Upper lobe of left lung (tissue), 6 donors: ENCODE data around the gene DVL2. TPM values are rescaled to one million over a fixed set of nuclear protein-coding genes. Genes with fewer than 3 reads are reported as not detected.
A peak's percentile ranks its signal among the peaks of the same experiment; 100 is the strongest.
"Not testable (repeated sequence)": the region's sequence is repeated elsewhere in the genome, so short reads cannot be mapped to it uniquely, and the experiment has no call there.

Experiments
- ATAC-seq, 2 donors: fragments of 200-7000 bp; cut with Tn5 transposase; one replicate each; pipeline ENCODE4 v1.9.1; 2022; ENCODE audit warnings: mild to moderate bottlenecking in 2 of 2, moderate library complexity in 2 of 2; ENCODE audit not compliant: low FRiP score in 2 of 2
- DNase-seq, 2 donors: peaks; one replicate each; pipeline ENCODE4 v3.0.0-alpha.2; 2019 to 2020
- H3K27ac ChIP-seq, 4 donors: fragments of 200-600 bp; sonication (generic); one replicate each; pipeline ENCODE4 v1.5.1; 2016 to 2019
- H3K27me3 ChIP-seq, 4 donors: fragments of 200-600 bp; sonication (generic); one replicate each; pipeline ENCODE4 v1.5.1; 2017 to 2019
- H3K36me3 ChIP-seq, 4 donors: fragments of 200-600 bp; sonication (generic); one replicate each; pipeline ENCODE4 v1.5.1; 2016 to 2019
- H3K4me1 ChIP-seq, 4 donors: fragments of 200-600 bp; sonication (generic); one replicate each; pipeline ENCODE4 v1.5.1; 2018 to 2019
- H3K4me3 ChIP-seq, 4 donors: fragments of 200-600 bp; sonication (generic); one replicate each; pipeline ENCODE4 v1.5.1; 2017 to 2019; ENCODE audit warnings: mild to moderate bottlenecking in 2 of 4, moderate library complexity in 1 of 4
- H3K9me3 ChIP-seq, 4 donors: fragments of 200-600 bp; sonication (generic); one replicate each; pipeline ENCODE4 v1.5.1; 2018 to 2019
- EP300 ChIP-seq, 4 donors: sonication (generic); formaldehyde crosslinking; IDR thresholded peaks; one replicate each; pipeline ENCODE4 v1.5.1; 2017; ENCODE audit warnings: antibody characterized with exemption in 4 of 4, control low read depth in 2 of 4
- POLR2A ChIP-seq, 4 donors: fragments of 450-650 bp; IDR thresholded peaks; one replicate each; pipeline ENCODE4 v1.5.1; 2016 to 2017; ENCODE audit warnings: antibody characterized with exemption in 4 of 4, mild to moderate bottlenecking in 2 of 4
- POLR2AphosphoS5 ChIP-seq, 2 donors: sonication (generic); formaldehyde crosslinking; IDR thresholded peaks; one replicate each; pipeline ENCODE4 v1.5.1; 2017; ENCODE audit warnings: antibody characterized with exemption in 2 of 2
- WGBS, 2 donors: methylation state at CpG; one replicate each; pipeline ENCODE4 v1.1.5; 2017 to 2018; 5-methylcytosine and 5-hydroxymethylcytosine counted together
- total RNA-seq, 6 donors: library from RNA; depleted of rRNA in 4 of 6; stranded (reverse); fragments of >200 nt in 4 of 6; gene quantifications; one replicate each; pipeline versions ENCODE4 v1.1.0 to v1.2.1, GENCODE V29; 2016 to 2021
- TF ChIP-seq, protein P1 (sequence below), 6 experiments: fragments of 450-650 bp in 4 of 6; fragments of 200-600 bp in 2 of 6; sonication (generic) in 2 of 6; IDR thresholded peaks; one replicate each; pipeline ENCODE4 v1.5.1; 2016 to 2019; ENCODE audit warnings: antibody characterized with exemption in 6 of 6
- donor health status: DM: no; HTN: no; CAD: no; lungs with moderate emphysema.
- donor health status: DM: no; HTN: yes; CAD: no; lungs with severe emphysema.

The DVL2 gene
- total RNA-seq, 6 donors from 2014 or later = 40.4 to 70.2 (median 42.4) TPM

DNA sequence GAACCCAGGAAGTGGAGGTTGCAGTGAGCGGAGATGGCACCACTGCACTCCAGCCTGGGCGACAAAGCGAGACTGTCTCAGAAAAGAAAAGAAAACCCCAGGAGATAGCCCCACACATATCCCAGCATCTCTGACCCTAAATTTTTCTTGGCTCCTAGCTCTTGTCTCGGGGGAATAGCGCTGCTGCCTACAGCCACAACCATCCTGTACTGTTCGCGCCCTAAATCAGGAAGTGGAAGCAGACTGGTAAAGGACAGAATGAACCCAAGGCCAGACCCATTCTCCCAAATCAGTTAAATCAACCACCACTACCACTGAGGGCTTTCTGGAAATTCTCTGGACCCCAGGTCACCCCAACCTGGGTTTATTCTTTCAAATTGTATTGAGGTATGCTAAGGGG lies 15.5 kb upstream of the DVL2 start:
- DNase-seq = no peak
- H3K4me3 ChIP-seq = peak overlapping the region in 3 of 4 donors; percentile 92 to 98 (median 96)
- no peaks in the 10 kb centered on the region for H3K27me3 ChIP-seq
- H3K9me3 ChIP-seq = no peaks in the 10 kb centered on the region
- ATAC-seq = no peak
- H3K27ac ChIP-seq = peak overlapping the region in 3 of 4 donors; percentile 97 to 100 (median 98)
- H3K4me1 ChIP-seq = peaks cover 31 to 37% (median 33%) of the 10 kb centered on the region in 4 donors
- TF ChIP-seq POLR2A (IDR thresholded peaks at IDR 0.05) (no peak), EP300 (IDR thresholded peaks at IDR 0.05) (no peak)
- TF ChIP-seq, protein P1, sequence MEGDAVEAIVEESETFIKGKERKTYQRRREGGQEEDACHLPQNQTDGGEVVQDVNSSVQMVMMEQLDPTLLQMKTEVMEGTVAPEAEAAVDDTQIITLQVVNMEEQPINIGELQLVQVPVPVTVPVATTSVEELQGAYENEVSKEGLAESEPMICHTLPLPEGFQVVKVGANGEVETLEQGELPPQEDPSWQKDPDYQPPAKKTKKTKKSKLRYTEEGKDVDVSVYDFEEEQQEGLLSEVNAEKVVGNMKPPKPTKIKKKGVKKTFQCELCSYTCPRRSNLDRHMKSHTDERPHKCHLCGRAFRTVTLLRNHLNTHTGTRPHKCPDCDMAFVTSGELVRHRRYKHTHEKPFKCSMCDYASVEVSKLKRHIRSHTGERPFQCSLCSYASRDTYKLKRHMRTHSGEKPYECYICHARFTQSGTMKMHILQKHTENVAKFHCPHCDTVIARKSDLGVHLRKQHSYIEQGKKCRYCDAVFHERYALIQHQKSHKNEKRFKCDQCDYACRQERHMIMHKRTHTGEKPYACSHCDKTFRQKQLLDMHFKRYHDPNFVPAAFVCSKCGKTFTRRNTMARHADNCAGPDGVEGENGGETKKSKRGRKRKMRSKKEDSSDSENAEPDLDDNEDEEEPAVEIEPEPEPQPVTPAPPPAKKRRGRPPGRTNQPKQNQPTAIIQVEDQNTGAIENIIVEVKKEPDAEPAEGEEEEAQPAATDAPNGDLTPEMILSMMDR (IDR thresholded peaks at IDR 0.05) = no peak
- peaks cover 5 to 31% (median 28%) of the 10 kb centered on the region in 4 donors for H3K36me3 ChIP-seq
- 76 to 87% methylated on average over 7 of the region's 7 CpGs for WGBS, 2 donors

DNA sequence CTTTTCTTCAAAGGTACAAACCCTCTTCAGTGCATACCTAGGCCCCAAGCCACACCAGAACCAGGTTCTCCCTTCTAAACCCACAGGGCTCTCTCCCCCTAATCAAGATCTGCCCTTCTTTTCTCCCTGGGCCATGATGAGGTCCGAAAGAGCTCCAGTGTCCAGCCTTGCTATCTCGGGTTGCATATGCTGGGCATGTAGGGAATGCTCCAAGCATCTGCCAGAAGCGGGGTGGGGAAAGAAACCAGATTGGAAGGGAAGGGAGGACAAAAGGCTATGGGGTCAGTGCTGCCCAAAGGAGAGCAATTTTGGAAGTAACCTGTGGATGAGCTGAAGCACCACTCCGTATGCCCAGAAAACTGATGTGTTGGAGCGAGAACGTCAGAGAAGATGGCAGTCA lies 14.9 kb upstream of the DVL2 start:
- 85 to 86% methylated on average over 6 of the region's 6 CpGs for WGBS, 2 donors
- H3K4me3 ChIP-seq = peak overlapping the region in 1 of 4 donors; percentile 96

DNA sequence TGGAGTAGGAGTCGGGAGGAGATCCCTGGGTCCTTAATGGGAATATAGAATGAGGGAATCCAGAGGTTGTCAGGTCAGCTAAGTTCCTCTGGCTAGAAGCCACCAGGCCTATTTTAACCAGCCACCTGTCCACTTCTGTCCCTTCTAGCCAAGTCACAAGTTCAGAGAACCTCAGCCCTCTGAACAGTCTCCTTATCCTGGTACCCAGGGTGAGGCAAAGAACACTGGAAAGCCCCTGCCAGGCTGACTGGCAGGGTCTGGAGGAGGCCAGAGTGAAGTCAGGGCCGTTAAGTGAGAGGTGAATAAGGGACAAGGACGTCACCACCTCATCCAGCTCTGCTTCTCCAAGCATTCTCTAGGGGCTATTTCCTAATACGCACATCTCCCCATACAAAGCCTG lies 14.5 kb upstream of the DVL2 start:
- no peak overlapping the region for H3K4me3 ChIP-seq
- no peak overlapping the region for H3K27ac ChIP-seq
- peaks cover 31 to 40% (median 34%) of the 10 kb centered on the region in 4 donors for H3K4me1 ChIP-seq
- DNase-seq (no peak), ATAC-seq (no peak)
- H3K36me3 ChIP-seq = peaks cover 0 to 33% (median 28%) of the 10 kb centered on the region in 4 donors
- TF ChIP-seq EP300 (IDR thresholded peaks at IDR 0.05) (no peak), POLR2AphosphoS5 (IDR thresholded peaks at IDR 0.05) (no peak), POLR2A (IDR thresholded peaks at IDR 0.05) (no peak)
- TF ChIP-seq, protein P1 (IDR thresholded peaks at IDR 0.05) = no peak
- no peaks in the 10 kb centered on the region for H3K9me3 ChIP-seq
- WGBS, 2 donors = 67 to 82% methylated on average over 4 of the region's 4 CpGs
- no peaks in the 10 kb centered on the region for H3K27me3 ChIP-seq

More for the DNA sequence above, 14.9 kb upstream of the DVL2 start:
- peaks cover 3 to 31% (median 27%) of the 10 kb centered on the region in 4 donors for H3K36me3 ChIP-seq
- no peak for ATAC-seq
- H3K9me3 ChIP-seq = no peaks in the 10 kb centered on the region
- no peak for DNase-seq
- TF ChIP-seq POLR2AphosphoS5 (IDR thresholded peaks at IDR 0.05) (no peak), EP300 (IDR thresholded peaks at IDR 0.05) (no peak), POLR2A (IDR thresholded peaks at IDR 0.05) (no peak)
- TF ChIP-seq, protein P1 (IDR thresholded peaks at IDR 0.05) = no peak
- H3K27ac ChIP-seq = no peak overlapping the region
- no peaks in the 10 kb centered on the region for H3K27me3 ChIP-seq
- H3K4me1 ChIP-seq = peaks cover 31 to 37% (median 33%) of the 10 kb centered on the region in 4 donors

DNA sequence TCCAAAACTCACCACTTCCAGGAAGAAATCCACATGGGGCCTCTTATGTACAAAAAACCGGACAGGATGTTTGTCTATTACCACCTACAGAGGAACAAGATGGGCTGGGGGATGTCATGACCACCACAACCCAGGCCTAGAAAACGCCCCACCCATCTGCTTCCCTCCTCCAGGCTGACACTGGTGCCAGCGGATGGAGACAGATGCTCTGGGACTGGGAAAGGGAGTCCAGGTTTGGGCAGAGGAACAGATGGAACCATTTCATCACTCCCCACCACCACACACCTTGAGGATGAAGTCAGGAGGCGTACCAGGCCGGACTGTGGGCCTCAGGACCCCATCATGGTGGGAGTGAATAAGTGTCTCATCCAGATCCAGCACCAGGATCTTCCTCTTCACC lies 12.5 kb upstream of the DVL2 start:
- Histone ChIP-seq H3K27ac (no peak overlapping the region), H3K27me3 (no peaks in the 10 kb centered on the region), H3K9me3 (no peaks in the 10 kb centered on the region), H3K36me3 (peaks cover 0 to 33% (median 28%) of the 10 kb centered on the region in 4 donors), H3K4me3 (no peak overlapping the region), H3K4me1 (peaks cover 25 to 38% (median 29%) of the 10 kb centered on the region in 4 donors)
- DNase-seq (no peak), ATAC-seq (no peak)
- TF ChIP-seq POLR2AphosphoS5 (IDR thresholded peaks at IDR 0.05) (no peak), EP300 (IDR thresholded peaks at IDR 0.05) (no peak), POLR2A (IDR thresholded peaks at IDR 0.05) (no peak)
- TF ChIP-seq, protein P1 (IDR thresholded peaks at IDR 0.05) = no peak
- WGBS, 2 donors = 91 to 97% methylated on average over 4 to 5 of the region's 5 CpGs

DNA sequence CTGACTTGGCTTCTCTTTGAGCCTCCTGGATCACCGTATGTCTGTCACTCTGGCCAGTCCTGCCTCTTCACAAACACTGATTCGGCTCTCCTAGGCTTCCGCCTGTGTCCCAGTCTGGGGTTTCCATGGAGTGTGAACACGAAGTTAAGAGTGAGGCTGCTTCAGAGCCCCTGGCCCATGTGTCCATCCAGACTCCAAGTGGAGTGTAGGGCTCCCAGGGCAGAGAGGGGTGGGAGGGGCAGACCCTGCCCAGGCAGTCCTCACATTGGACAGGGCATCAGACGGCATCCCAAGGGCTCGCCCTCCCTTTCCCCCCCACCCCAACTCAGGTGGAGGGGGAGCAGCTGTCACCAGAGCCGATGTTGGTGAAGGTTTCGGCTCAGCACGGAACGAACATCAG lies 9.5 kb upstream of the DVL2 start:
- H3K27me3 ChIP-seq, ATAC-seq, H3K9me3 ChIP-seq, DNase-seq: not testable (repeated sequence)
- 84 to 85% methylated on average over 10 of the region's 10 CpGs for WGBS, 2 donors
- Histone ChIP-seq H3K4me1 (peaks cover 25 to 35% (median 29%) of the 10 kb centered on the region in 4 donors), H3K27ac (peak overlapping the region; percentile 92 to 100 (median 97)), H3K36me3 (peaks cover 0 to 46% (median 36%) of the 10 kb centered on the region in 4 donors), H3K4me3 (peak overlapping the region in 2 of 4 donors; percentile 85 to 99)
